ENCODE results near the gene NFKBIB.

GRCh38 chr19:38868551-38868950, 31.2 kb upstream of the NFKBIB start:
- TF ChIP-seq, protein P1, sequence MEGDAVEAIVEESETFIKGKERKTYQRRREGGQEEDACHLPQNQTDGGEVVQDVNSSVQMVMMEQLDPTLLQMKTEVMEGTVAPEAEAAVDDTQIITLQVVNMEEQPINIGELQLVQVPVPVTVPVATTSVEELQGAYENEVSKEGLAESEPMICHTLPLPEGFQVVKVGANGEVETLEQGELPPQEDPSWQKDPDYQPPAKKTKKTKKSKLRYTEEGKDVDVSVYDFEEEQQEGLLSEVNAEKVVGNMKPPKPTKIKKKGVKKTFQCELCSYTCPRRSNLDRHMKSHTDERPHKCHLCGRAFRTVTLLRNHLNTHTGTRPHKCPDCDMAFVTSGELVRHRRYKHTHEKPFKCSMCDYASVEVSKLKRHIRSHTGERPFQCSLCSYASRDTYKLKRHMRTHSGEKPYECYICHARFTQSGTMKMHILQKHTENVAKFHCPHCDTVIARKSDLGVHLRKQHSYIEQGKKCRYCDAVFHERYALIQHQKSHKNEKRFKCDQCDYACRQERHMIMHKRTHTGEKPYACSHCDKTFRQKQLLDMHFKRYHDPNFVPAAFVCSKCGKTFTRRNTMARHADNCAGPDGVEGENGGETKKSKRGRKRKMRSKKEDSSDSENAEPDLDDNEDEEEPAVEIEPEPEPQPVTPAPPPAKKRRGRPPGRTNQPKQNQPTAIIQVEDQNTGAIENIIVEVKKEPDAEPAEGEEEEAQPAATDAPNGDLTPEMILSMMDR (IDR thresholded peaks at IDR 0.05), result no peak
- no peak for TF ChIP-seq EZH2phosphoT487 (IDR thresholded peaks at IDR 0.05)

All from neural progenitor cell (in vitro differentiated cells).